Sigmoid colon (tissue), 7 donors: ENCODE data around the gene ABCD4. TPM values are rescaled to one million over a fixed set of nuclear protein-coding genes. Genes with fewer than 3 reads are reported as not detected.

Experiments
- DNase-seq: peaks from one replicate; pipeline ENCODE4 v3.0.0-alpha.2; 2019
- H3K27ac ChIP-seq, 4 donors: fragments of 200-600 bp; sonication (generic); one replicate each; pipeline ENCODE4 v1.5.1; 2016 to 2019; ENCODE audit warnings: mild to moderate bottlenecking in 1 of 4
- H3K27me3 ChIP-seq, 3 donors: fragments of 200-600 bp; sonication (generic); one replicate each; pipeline ENCODE4 v1.5.1; 2019; ENCODE audit warnings: mild to moderate bottlenecking in 1 of 3
- H3K36me3 ChIP-seq, 4 donors: fragments of 200-600 bp; sonication (generic); one replicate each; pipeline ENCODE4 v1.5.1; 2016 to 2019
- H3K4me1 ChIP-seq, 4 donors: fragments of 200-600 bp; sonication (generic); one replicate each; pipeline ENCODE4 v1.5.1; 2017 to 2019
- H3K4me3 ChIP-seq, 4 donors: fragments of 200-600 bp; sonication (generic); one replicate each; pipeline ENCODE4 v1.5.1; 2017 to 2019; ENCODE audit warnings: mild to moderate bottlenecking in 2 of 4, moderate library complexity in 1 of 4
- H3K9me3 ChIP-seq, 4 donors: fragments of 200-600 bp in 3 of 4; sonication (generic) in 3 of 4; one replicate each; pipeline versions ENCODE4 v1.5.1 to v1.6.1; 2013 to 2019
- EP300 ChIP-seq, 4 donors: sonication (generic); formaldehyde crosslinking; IDR thresholded peaks; one replicate each; pipeline ENCODE4 v1.6.1; 2017; ENCODE audit warnings: antibody characterized with exemption in 4 of 4
- POLR2A ChIP-seq, 2 donors: fragments of 450-650 bp; IDR thresholded peaks; one replicate each; pipeline ENCODE4 v1.6.1; 2016; ENCODE audit warnings: antibody characterized with exemption in 2 of 2, mild to moderate bottlenecking in 2 of 2, moderate library complexity in 2 of 2
- POLR2AphosphoS5 ChIP-seq, 4 donors: sonication (generic); formaldehyde crosslinking; IDR thresholded peaks; one replicate each; pipeline ENCODE4 v1.6.1; 2017; ENCODE audit warnings: antibody characterized with exemption in 4 of 4
- WGBS, 2 donors: extraction: QIAGEN DNeasy Blood & Tissue Kit; methylation state at CpG; one replicate each; pipeline ENCODE4 v1.1.7; 2013; 5-methylcytosine and 5-hydroxymethylcytosine counted together
- intact Hi-C: fragments of 100-400 bp; cut with DNase I; formaldehyde crosslinking; loops from one replicate; pipeline ENCODE4 v1.15.1; 2023
- polyA plus RNA-seq, 3 donors: library from polyadenylated mRNA; stranded (reverse); fragments of 200-250 nt; gene quantifications; one replicate each; pipeline ENCODE4 v1.2.3, GENCODE V29; 2013
- total RNA-seq, 4 donors: library from RNA; depleted of rRNA; stranded (reverse); fragments of >200 nt; gene quantifications; one replicate each; pipeline ENCODE4 v1.1.0, GENCODE V29; 2016
- TF ChIP-seq, protein P1 (sequence below), 4 experiments: fragments of 450-650 bp in 3 of 4; fragments of 200-600 bp in 1 of 4; IDR thresholded peaks; one replicate each; pipeline ENCODE4 v1.5.1; 2016 to 2019; ENCODE audit warnings: antibody characterized with exemption in 4 of 4, mild to moderate bottlenecking in 3 of 4, moderate library complexity in 2 of 4
- donor health status: healthy with polysubstance abuse.
- donor health status: Bipolar disorder and iron deficiency.
- donor health status: healthy.

The ABCD4 gene
- total and polyA plus RNA-seq, 7 donors, result 13.6 to 50.1 (median 28.9) TPM

DNA sequence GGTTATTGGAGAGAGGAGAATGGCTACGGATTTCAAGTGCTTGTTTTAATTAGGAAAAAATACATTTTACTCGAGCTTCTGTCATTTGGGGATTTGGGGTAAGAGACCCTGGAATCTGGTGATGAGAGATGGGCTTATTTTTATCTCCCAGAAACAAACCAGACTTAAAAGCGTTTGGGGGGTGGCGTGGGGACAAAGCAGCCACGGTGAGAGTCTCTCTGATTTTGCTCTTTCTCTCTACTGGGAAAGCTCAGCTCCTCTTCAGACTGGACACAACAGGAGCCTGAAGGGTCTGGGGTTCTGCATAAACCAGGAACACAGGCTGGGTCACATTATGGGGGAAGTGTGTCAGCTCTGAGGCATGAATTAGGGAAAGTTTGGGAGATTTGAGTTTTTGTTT, 59.7 kb downstream of the ABCD4 start:
- H3K4me1 ChIP-seq, result peaks cover 0 to 31% (median 27%) of the 10 kb centered on the region in 4 donors
- no peak for DNase-seq
- H3K9me3 ChIP-seq, result no peaks in the 10 kb centered on the region
- H3K27me3 ChIP-seq, result peaks cover 44 to 91% (median 67%) of the 10 kb centered on the region in 3 donors
- TF ChIP-seq, protein P1, sequence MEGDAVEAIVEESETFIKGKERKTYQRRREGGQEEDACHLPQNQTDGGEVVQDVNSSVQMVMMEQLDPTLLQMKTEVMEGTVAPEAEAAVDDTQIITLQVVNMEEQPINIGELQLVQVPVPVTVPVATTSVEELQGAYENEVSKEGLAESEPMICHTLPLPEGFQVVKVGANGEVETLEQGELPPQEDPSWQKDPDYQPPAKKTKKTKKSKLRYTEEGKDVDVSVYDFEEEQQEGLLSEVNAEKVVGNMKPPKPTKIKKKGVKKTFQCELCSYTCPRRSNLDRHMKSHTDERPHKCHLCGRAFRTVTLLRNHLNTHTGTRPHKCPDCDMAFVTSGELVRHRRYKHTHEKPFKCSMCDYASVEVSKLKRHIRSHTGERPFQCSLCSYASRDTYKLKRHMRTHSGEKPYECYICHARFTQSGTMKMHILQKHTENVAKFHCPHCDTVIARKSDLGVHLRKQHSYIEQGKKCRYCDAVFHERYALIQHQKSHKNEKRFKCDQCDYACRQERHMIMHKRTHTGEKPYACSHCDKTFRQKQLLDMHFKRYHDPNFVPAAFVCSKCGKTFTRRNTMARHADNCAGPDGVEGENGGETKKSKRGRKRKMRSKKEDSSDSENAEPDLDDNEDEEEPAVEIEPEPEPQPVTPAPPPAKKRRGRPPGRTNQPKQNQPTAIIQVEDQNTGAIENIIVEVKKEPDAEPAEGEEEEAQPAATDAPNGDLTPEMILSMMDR (IDR thresholded peaks at IDR 0.05), result no peak
- H3K4me3 ChIP-seq, result no peak overlapping the region
- WGBS, 2 donors, result 22 to 27% methylated on average over 5 of the region's 5 CpGs
- H3K36me3 ChIP-seq, result no peaks in the 10 kb centered on the region
- intact Hi-C loops, result no loop called here
- no peak overlapping the region for H3K27ac ChIP-seq

GRCh38 chr14:74242780-74243042, 60.0 kb downstream of the ABCD4 start:
- no peaks in the 10 kb centered on the region for H3K9me3 ChIP-seq
- peaks cover 44 to 94% (median 71%) of the 10 kb centered on the region in 3 donors for H3K27me3 ChIP-seq
- WGBS, 2 donors, result 23 to 32% methylated on average over 4 of the region's 4 CpGs
- no peak overlapping the region for H3K4me3 ChIP-seq
- no peak for DNase-seq
- no peak overlapping the region for H3K27ac ChIP-seq
- intact Hi-C loops, result no loop called here
- H3K36me3 ChIP-seq, result no peaks in the 10 kb centered on the region
- peaks cover 0 to 31% (median 27%) of the 10 kb centered on the region in 4 donors for H3K4me1 ChIP-seq
- TF ChIP-seq, protein P1 (IDR thresholded peaks at IDR 0.05), result no peak
- no peak for TF ChIP-seq POLR2AphosphoS5 (IDR thresholded peaks at IDR 0.05)
- TF ChIP-seq EP300 (IDR thresholded peaks at IDR 0.05), result no peak
- TF ChIP-seq POLR2A (IDR thresholded peaks at IDR 0.05), result no peak

- H3K27ac ChIP-seq, result no peak overlapping the region
- H3K4me1 ChIP-seq, result peaks cover 0 to 31% (median 27%) of the 10 kb centered on the region in 4 donors
- H3K36me3 ChIP-seq, result no peaks in the 10 kb centered on the region
- no peaks in the 10 kb centered on the region for H3K9me3 ChIP-seq
- intact Hi-C loops, result no loop called here
- DNase-seq, result no peak
- H3K27me3 ChIP-seq, result peaks cover 44 to 97% (median 74%) of the 10 kb centered on the region in 3 donors
- TF ChIP-seq POLR2AphosphoS5 (IDR thresholded peaks at IDR 0.05) (no peak), POLR2A (IDR thresholded peaks at IDR 0.05) (no peak), EP300 (IDR thresholded peaks at IDR 0.05) (no peak)
- TF ChIP-seq, protein P1 (IDR thresholded peaks at IDR 0.05), result no peak
- H3K4me3 ChIP-seq, result no peak overlapping the region
- 5 to 10% methylated on average over 28 of the region's 28 CpGs for WGBS, 2 donors
Observed at GRCh38 chr14:74242021-74242779, 60.5 kb downstream of the ABCD4 start.

DNA sequence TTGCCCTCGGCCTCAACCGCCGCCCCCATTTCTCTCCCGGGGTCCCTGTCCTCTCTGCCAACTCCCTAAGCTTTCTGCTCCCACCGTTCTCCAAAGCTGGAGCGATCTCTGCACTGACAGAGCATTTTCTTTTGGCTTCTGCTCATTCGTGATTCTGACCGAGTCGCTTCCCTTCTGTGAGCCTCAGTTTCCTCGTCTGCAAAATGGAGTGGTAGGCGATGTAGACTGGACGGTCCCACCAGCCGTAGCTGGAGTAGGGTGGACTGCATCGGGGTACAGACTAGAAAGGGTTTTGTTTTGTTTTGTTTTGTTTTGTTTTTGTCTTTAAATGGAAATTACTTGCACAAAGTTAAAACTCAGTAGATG, 61.1 kb downstream of the ABCD4 start:
- H3K36me3 ChIP-seq, result no peaks in the 10 kb centered on the region
- peak overlapping the region in 2 of 4 donors; percentile 28 to 29 for H3K4me3 ChIP-seq
- DNase-seq, result no peak
- no peaks in the 10 kb centered on the region for H3K9me3 ChIP-seq
- peaks cover 44 to 94% (median 74%) of the 10 kb centered on the region in 3 donors for H3K27me3 ChIP-seq
- intact Hi-C loops, result no loop called here
- WGBS, 2 donors, result 11 to 15% methylated on average over 14 of the region's 14 CpGs
- no peak overlapping the region for H3K27ac ChIP-seq
- peaks cover 0 to 31% (median 27%) of the 10 kb centered on the region in 4 donors for H3K4me1 ChIP-seq
- TF ChIP-seq POLR2AphosphoS5 (IDR thresholded peaks at IDR 0.05) (no peak), EP300 (IDR thresholded peaks at IDR 0.05) (no peak), POLR2A (IDR thresholded peaks at IDR 0.05) (no peak)
- TF ChIP-seq, protein P1 (IDR thresholded peaks at IDR 0.05), result no peak
